ENCODE measurements around the gene PRPS1. TPM values are rescaled to one million over a fixed set of nuclear protein-coding genes. Genes with fewer than 3 reads are reported as not detected.

The PRPS1 gene
- polyA plus RNA-seq, 1 donor from 2014 or later: 60.8 TPM

- H3K9me2 ChIP-seq (ENCODE audit: insufficient read depth, low read length): no peaks in the 10 kb centered on the region
- H4K20me1 ChIP-seq (ENCODE audit: insufficient read depth): no peaks in the 10 kb centered on the region
- no peak overlapping the region for H3K4me2 ChIP-seq (ENCODE audit: low read length)
- no peaks in the 10 kb centered on the region for H3K36me3 ChIP-seq (ENCODE audit: insufficient read depth, low read length)
- H3K4me3 ChIP-seq (ENCODE audit: low read length): no peak overlapping the region
- H3F3A ChIP-seq (ENCODE audit: insufficient read depth, low read length, poor library complexity, severe bottlenecking): no peaks in the 10 kb centered on the region
- H2AFZ ChIP-seq (ENCODE audit: low read depth, low read length): no peak overlapping the region
- no peak overlapping the region for H3K27ac ChIP-seq (ENCODE audit: low read length)
- H3K9me3 ChIP-seq (ENCODE audit: low read length): no peaks in the 10 kb centered on the region
- no peaks in the 10 kb centered on the region for H3K27me3 ChIP-seq (ENCODE audit: insufficient read depth, low read depth, low read length)
- H3K9ac ChIP-seq (ENCODE audit: low read length): no peak overlapping the region
- TF ChIP-seq POLR2AphosphoS5 (IDR thresholded peaks at IDR 0.05): no peak
- TF ChIP-seq RAD21 (conservative IDR thresholded peaks at IDR 0.05): no peak
- TF ChIP-seq CTCF (IDR thresholded peaks at IDR 0.05; ENCODE audit: poor library complexity, severe bottlenecking): no peak
- no peak for TF ChIP-seq TAF1 (IDR thresholded peaks at IDR 0.05; ENCODE audit: low read depth)
- TF ChIP-seq EP300 (conservative IDR thresholded peaks at IDR 0.05; ENCODE audit: poor library complexity, severe bottlenecking): no peak
- TF ChIP-seq REST (IDR thresholded peaks at IDR 0.05; ENCODE audit: borderline replicate concordance): no peak
- no peak for TF ChIP-seq EZH2 (IDR thresholded peaks at IDR 0.05; ENCODE audit: borderline replicate concordance, insufficient read depth, low read length, poor library complexity, severe bottlenecking)
- no peak for TF ChIP-seq MXI1 (conservative IDR thresholded peaks at IDR 0.05; ENCODE audit: poor library complexity, severe bottlenecking)
- no peak for TF ChIP-seq SMC3 (conservative IDR thresholded peaks at IDR 0.05; ENCODE audit: poor library complexity)
- no peaks in the 10 kb centered on the region for H3K79me2 ChIP-seq (replicated peaks; ENCODE audit: insufficient read depth, low read length)
These were observed 45.7 kb downstream of the PRPS1 start for GRCh38 chrX:107673933-107674479.

- Histone ChIP-seq H3K9me2 (ENCODE audit: insufficient read depth, low read length) (no peaks in the 10 kb centered on the region), H3K27ac (ENCODE audit: low read length) (no peak overlapping the region), H3K27me3 (ENCODE audit: insufficient read depth, low read depth, low read length) (no peaks in the 10 kb centered on the region), H3K36me3 (ENCODE audit: insufficient read depth, low read length) (no peaks in the 10 kb centered on the region), H3K4me2 (ENCODE audit: low read length) (no peak overlapping the region), H3K79me2 (replicated peaks; ENCODE audit: insufficient read depth, low read length) (no peaks in the 10 kb centered on the region), H4K20me1 (ENCODE audit: insufficient read depth) (no peaks in the 10 kb centered on the region), H2AFZ (ENCODE audit: low read depth, low read length) (no peak overlapping the region), H3K4me3 (ENCODE audit: low read length) (no peak overlapping the region), H3K9me3 (ENCODE audit: low read length) (no peaks in the 10 kb centered on the region), H3F3A (ENCODE audit: insufficient read depth, low read length, poor library complexity, severe bottlenecking) (no peaks in the 10 kb centered on the region), H3K9ac (ENCODE audit: low read length) (no peak overlapping the region)
- TF ChIP-seq REST (IDR thresholded peaks at IDR 0.05; ENCODE audit: borderline replicate concordance) (no peak), TAF1 (IDR thresholded peaks at IDR 0.05; ENCODE audit: low read depth) (no peak), MXI1 (conservative IDR thresholded peaks at IDR 0.05; ENCODE audit: poor library complexity, severe bottlenecking) (no peak), EZH2 (IDR thresholded peaks at IDR 0.05; ENCODE audit: borderline replicate concordance, insufficient read depth, low read length, poor library complexity, severe bottlenecking) (no peak), RAD21 (conservative IDR thresholded peaks at IDR 0.05) (no peak), EP300 (conservative IDR thresholded peaks at IDR 0.05; ENCODE audit: poor library complexity, severe bottlenecking) (no peak), SMC3 (conservative IDR thresholded peaks at IDR 0.05; ENCODE audit: poor library complexity) (no peak), POLR2AphosphoS5 (IDR thresholded peaks at IDR 0.05) (no peak), CTCF (IDR thresholded peaks at IDR 0.05; ENCODE audit: poor library complexity, severe bottlenecking) (no peak)
These were observed 46.4 kb downstream of the PRPS1 start for GRCh38 chrX:107674480-107675364.

Measured in neural cell (in vitro differentiated cells).